GM12878 (cell line): ENCODE measurements around the gene GRIK4. TPM values are rescaled to one million over a fixed set of nuclear protein-coding genes. Genes with fewer than 3 reads are reported as not detected.

Source experiments
- CREB1 ChIP-seq: IDR thresholded peaks from 2 replicates; pipeline ENCODE4 v1.6.1; 2012; ENCODE audit warnings: low read depth, mild to moderate bottlenecking, inconsistent platforms
- DPF2 ChIP-seq: fragments of 450-650 bp; IDR thresholded peaks from 2 replicates; pipeline ENCODE4 v1.6.1; 2017; ENCODE audit warnings: mild to moderate bottlenecking
- E2F8 ChIP-seq: fragments of 450-650 bp; IDR thresholded peaks from 2 replicates; pipeline ENCODE4 v1.6.1; 2018; ENCODE audit warnings: mild to moderate bottlenecking, low read depth, moderate library complexity; ENCODE audit not compliant: partially characterized antibody
- HSF1 ChIP-seq: fragments of 150-350 bp; IDR thresholded peaks from 2 replicates; pipeline ENCODE4 v1.6.1; 2014; ENCODE audit warnings: mild to moderate bottlenecking, low read depth, low read length
- IKZF1 ChIP-seq: fragments of 450-650 bp; conservative IDR thresholded peaks from 2 replicates; pipeline ENCODE4 v1.6.1; 2017; ENCODE audit warnings: antibody characterized with exemption, mild to moderate bottlenecking
- IKZF2 ChIP-seq, 2 experiments: fragments of 450-650 bp; IDR thresholded peaks; 2 replicates each; pipeline ENCODE4 v1.6.1; 2017; ENCODE audit warnings: mild to moderate bottlenecking in 2 of 2, moderate library complexity in 2 of 2
- IRF4 ChIP-seq: IDR thresholded peaks from 2 replicates; pipeline ENCODE4 v1.6.1; 2011; ENCODE audit warnings: low read depth, low read length
- JUNB ChIP-seq: IDR thresholded peaks from 2 replicates; pipeline ENCODE4 v1.6.1; 2016; ENCODE audit warnings: antibody characterized with exemption, mild to moderate bottlenecking
- KLF5 ChIP-seq: fragments of 450-650 bp; IDR thresholded peaks from 2 replicates; pipeline ENCODE4 v1.6.1; 2014; ENCODE audit warnings: mild to moderate bottlenecking; ENCODE audit not compliant: partially characterized antibody
- LARP7 ChIP-seq: fragments of 450-650 bp; IDR thresholded peaks from 2 replicates; pipeline ENCODE4 v1.6.1; 2017; ENCODE audit warnings: mild to moderate bottlenecking
- MXI1 ChIP-seq: fragments of 150-350 bp; IDR thresholded peaks from 2 replicates; pipeline ENCODE4 v1.6.1; 2011; ENCODE audit warnings: low read depth, mild to moderate bottlenecking, inconsistent platforms, low read length, improper control_type of control experiment
- MYC ChIP-seq: IDR thresholded peaks from 2 replicates; pipeline ENCODE4 v1.6.1; 2011; ENCODE audit warnings: mild to moderate bottlenecking, low read length, moderate library complexity, inconsistent platforms; ENCODE audit not compliant: insufficient read depth, insufficient replicate concordance, insufficient read length, severe bottlenecking
- NBN ChIP-seq: fragments of 450-650 bp; IDR thresholded peaks from 2 replicates; pipeline ENCODE4 v1.6.1; 2016
- NFXL1 ChIP-seq: fragments of 450-650 bp; IDR thresholded peaks from 2 replicates; pipeline ENCODE4 v1.6.1; 2017; ENCODE audit warnings: antibody characterized with exemption, mild to moderate bottlenecking, borderline replicate concordance
- NR2C1 ChIP-seq: fragments of 450-650 bp; IDR thresholded peaks from 2 replicates; pipeline ENCODE4 v1.6.1; 2017; ENCODE audit warnings: antibody characterized with exemption, mild to moderate bottlenecking, moderate library complexity
- PAX8 ChIP-seq: fragments of 450-650 bp; IDR thresholded peaks from 2 replicates; pipeline ENCODE4 v1.6.1; 2017; ENCODE audit warnings: mild to moderate bottlenecking, moderate library complexity
- PML ChIP-seq: IDR thresholded peaks from 2 replicates; pipeline ENCODE4 v1.6.1; 2012; ENCODE audit warnings: low read length, inconsistent platforms
- POU2F2 ChIP-seq: IDR thresholded peaks from 3 replicates; pipeline ENCODE4 v1.6.1; 2011; ENCODE audit warnings: low read depth, mild to moderate bottlenecking, low read length, borderline replicate concordance
- RAD51 ChIP-seq: fragments of 450-650 bp; IDR thresholded peaks from 2 replicates; pipeline ENCODE4 v1.6.1; 2016; ENCODE audit warnings: moderate library complexity, mild to moderate bottlenecking, inconsistent platforms
- RCOR1 ChIP-seq: conservative IDR thresholded peaks from 2 replicates; pipeline ENCODE4 v1.6.1; 2012; ENCODE audit warnings: low read depth, low read length, improper control_type of control experiment
- RELB ChIP-seq: fragments of 450-650 bp; IDR thresholded peaks from 2 replicates; pipeline ENCODE4 v1.6.1; 2017; ENCODE audit warnings: low read depth, mild to moderate bottlenecking, moderate library complexity
- RUNX3 ChIP-seq: IDR thresholded peaks from 2 replicates; pipeline ENCODE4 v1.6.1; 2012; ENCODE audit warnings: low read length, inconsistent platforms
- SMARCA5 ChIP-seq: fragments of 450-650 bp; IDR thresholded peaks from 2 replicates; pipeline ENCODE4 v1.6.1; 2017; ENCODE audit warnings: mild to moderate bottlenecking
- TBL1XR1 ChIP-seq: IDR thresholded peaks from 2 replicates; pipeline ENCODE4 v1.6.1; 2012; ENCODE audit warnings: low read depth, low read length, improper control_type of control experiment
- USF1 ChIP-seq: IDR thresholded peaks from 2 replicates; pipeline ENCODE4 v1.6.1; 2011; ENCODE audit warnings: borderline replicate concordance, low read depth, mild to moderate bottlenecking, moderate library complexity, mixed read lengths, low read length; ENCODE audit not compliant: insufficient read depth; ENCODE audit errors: extremely low read length
- ZNF207 ChIP-seq: fragments of 450-650 bp; IDR thresholded peaks from 2 replicates; pipeline ENCODE4 v1.6.1; 2014; ENCODE audit warnings: antibody characterized with exemption, mild to moderate bottlenecking, borderline replicate concordance
- ZSCAN29 ChIP-seq: fragments of 450-650 bp; IDR thresholded peaks from 2 replicates; pipeline ENCODE4 v1.6.1; 2017; ENCODE audit warnings: mild to moderate bottlenecking, moderate library complexity
- polyA plus RNA-seq, 11 experiments: library from polyadenylated mRNA; depleted of rRNA in 4 of 11; unstranded in 6 of 11; stranded (reverse) in 5 of 11; fragments of >200 nt; fragmentation: Nextera tagmentation in 4 of 11; fragmentation: Illumina TruSeq in 1 of 11; extraction: Ambion mirVana in 4 of 11; extraction: Trizol in 1 of 11; gene quantifications; 1 replicate in 1 of 11; 2 replicates in 10 of 11; pipeline versions ENCODE4 v1.2.1 to v1.2.3, GENCODE V29; 2011 to 2016; ENCODE audit warnings: inconsistent platforms in 2 of 11, missing spikeins in 2 of 11, low read depth in 1 of 11
- total RNA-seq, 4 experiments: library from RNA; depleted of rRNA in 3 of 4; stranded (reverse); fragments of >200 nt in 3 of 4; fragmentation: Illumina TruSeq in 1 of 4; extraction: Trizol in 1 of 4; gene quantifications; 2 replicates each; pipeline versions ENCODE4 v1.2.1 to v1.2.3, GENCODE V29; 2013 to 2021

The GRIK4 gene
- total and polyA plus RNA-seq, 10 of the 15 experiments (the other 5 are each of a cell fraction or from before 2014, with no cell fraction given) = 0.33 to 3.6 (median 0.72) TPM

GRCh38 chr11:120835601-120836228 lies 324.2 kb downstream of the GRIK4 start (continued):
- TF ChIP-seq JUNB (peak; percentile 81), TBL1XR1 (no peak; the same call in 1 of the 2 replicates), SMARCA5 (no peak), RAD51 (0 out of 2 replicates have a peak, but pooled peaks have one; percentile 18), IKZF2 (IDR thresholded peaks at IDR 0.05) (peak; percentile 45 to 53), LARP7 (no peak), POU2F2 (peak; percentile 80; the same call in 2 of the 3 replicates), HSF1 (no peak), KLF5 (no peak), USF1 (no peak), PAX8 (no peak), NBN (peak; percentile 34; the same call in 1 of the 2 replicates), ZSCAN29 (no peak), ZNF207 (0 out of 2 replicates have a peak, but pooled peaks have one; percentile 29), MXI1 (no peak), E2F8 (no peak), DPF2 (peak; percentile 27; the same call in 1 of the 2 replicates), IKZF1 (peak; percentile 48), IRF4 (peak; percentile 86), NR2C1 (no peak), MYC (no peak), RCOR1 (no peak), NFXL1 (no peak), RUNX3 (peak; percentile 65), RELB (peak; percentile 50; the same call in 1 of the 2 replicates), PML (no peak), CREB1 (peak; percentile 95)
